Fibroblast of the aortic adventitia (primary cell): Measurements from ENCODE around the gene TMEM143. TPM values are rescaled to one million over a fixed set of nuclear protein-coding genes. Genes with fewer than 3 reads are reported as not detected.

Experiments
- DNase-seq: peaks from one replicate; pipeline ENCODE4 v3.0.0-alpha.2; 2010; ENCODE audit warnings: low read depth
- H3K4me3 ChIP-seq: 2 replicates; pipeline ENCODE4 v1.5.1; 2011; ENCODE audit warnings: low read depth, mild to moderate bottlenecking, control low read depth, low read length, moderate library complexity
- CTCF ChIP-seq: IDR thresholded peaks from 2 replicates; pipeline ENCODE4 v1.5.1; 2011; ENCODE audit warnings: mild to moderate bottlenecking, low read length, control low read depth, inconsistent platforms; ENCODE audit not compliant: insufficient read depth
- total RNA-seq: library from RNA; depleted of rRNA; stranded (reverse); fragments of >200 nt; gene quantifications from 2 replicates; pipeline ENCODE4 v1.2.3, GENCODE V29; 2012; ENCODE audit warnings: low replicate concordance

TMEM143 gene
- total RNA-seq, 1 donor, result 5.0 TPM

DNA sequence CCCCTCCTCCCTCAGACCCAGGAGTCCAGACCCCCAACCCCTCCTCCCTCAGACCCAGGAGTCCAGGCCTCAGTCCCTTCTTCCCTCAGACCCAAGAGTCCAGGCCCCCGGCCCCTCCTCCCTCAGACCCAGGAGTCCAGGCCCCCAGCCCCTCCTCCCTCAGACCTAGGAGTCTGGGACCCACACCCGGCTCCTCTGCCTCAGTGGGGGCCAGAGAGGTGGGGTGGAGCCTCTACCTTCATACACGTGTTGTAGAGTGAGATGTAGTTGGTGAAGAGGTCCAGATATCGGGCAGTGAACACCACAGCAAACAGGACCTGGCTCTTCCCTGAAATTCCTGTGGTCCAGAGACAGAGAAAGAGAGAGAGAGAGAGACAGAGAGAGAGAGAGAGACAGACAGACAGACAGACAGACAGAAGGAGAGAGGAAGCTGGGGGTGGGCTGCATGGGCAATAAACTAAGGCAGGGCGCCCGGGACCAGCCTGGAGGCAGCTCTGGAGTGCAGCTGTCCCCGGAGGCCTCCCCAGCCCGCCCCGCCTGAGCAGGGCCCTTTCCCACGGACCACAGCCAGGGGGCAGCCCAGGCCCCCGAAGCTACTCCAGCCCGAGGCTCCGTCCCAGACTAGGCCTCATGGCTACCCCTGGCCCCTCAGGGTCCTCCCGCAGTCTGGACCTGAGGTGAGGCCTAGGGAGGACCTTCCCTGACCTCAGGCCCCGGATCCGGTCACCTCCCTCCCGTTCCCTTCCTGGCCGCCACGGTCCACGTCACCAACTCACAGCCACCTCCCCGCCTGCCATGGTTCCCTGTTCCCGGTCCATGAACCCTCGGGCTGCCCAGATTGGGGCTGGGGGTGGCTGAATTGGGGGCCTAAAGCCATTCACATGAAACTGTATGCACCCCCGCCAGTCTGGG, 26.7 kb upstream of the TMEM143 start:
- DNase-seq, result peak; percentile 51
- TF ChIP-seq CTCF, result peak; percentile 83
- H3K4me3 ChIP-seq, result peak overlapping the region; percentile 94

DNA sequence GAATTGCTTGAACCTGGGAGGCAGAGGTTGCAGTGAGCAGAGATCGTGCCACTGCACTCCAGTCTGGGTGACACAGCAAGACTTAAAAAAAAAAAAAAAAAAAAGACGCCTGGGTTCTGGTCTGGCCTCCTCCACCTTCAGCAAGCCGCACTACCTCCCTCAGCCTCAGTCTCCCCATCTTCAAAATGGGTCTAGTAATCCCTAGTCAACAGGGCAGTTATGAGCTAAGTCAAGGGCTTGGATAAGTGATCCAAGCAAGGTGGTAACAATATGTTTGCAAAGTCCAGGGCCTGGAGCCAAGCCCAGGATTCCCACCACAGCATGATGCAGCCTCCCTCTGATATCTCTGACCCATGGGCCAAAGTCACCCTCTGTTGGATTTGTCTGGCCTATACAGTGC, 23.2 kb upstream of the TMEM143 start:
- H3K4me3 ChIP-seq, result no peak overlapping the region
- DNase-seq, result no peak
- TF ChIP-seq CTCF, result no peak

- TF ChIP-seq CTCF, result no peak
- no peak overlapping the region for H3K4me3 ChIP-seq
- no peak for DNase-seq
Observed at GRCh38 chr19:48385461-48386087, 21.8 kb upstream of the TMEM143 start.

- H3K4me3 ChIP-seq, result no peak overlapping the region
- no peak for DNase-seq
- TF ChIP-seq CTCF, result no peak
Observed at GRCh38 chr19:48382286-48382685, 18.5 kb upstream of the TMEM143 start.

DNA sequence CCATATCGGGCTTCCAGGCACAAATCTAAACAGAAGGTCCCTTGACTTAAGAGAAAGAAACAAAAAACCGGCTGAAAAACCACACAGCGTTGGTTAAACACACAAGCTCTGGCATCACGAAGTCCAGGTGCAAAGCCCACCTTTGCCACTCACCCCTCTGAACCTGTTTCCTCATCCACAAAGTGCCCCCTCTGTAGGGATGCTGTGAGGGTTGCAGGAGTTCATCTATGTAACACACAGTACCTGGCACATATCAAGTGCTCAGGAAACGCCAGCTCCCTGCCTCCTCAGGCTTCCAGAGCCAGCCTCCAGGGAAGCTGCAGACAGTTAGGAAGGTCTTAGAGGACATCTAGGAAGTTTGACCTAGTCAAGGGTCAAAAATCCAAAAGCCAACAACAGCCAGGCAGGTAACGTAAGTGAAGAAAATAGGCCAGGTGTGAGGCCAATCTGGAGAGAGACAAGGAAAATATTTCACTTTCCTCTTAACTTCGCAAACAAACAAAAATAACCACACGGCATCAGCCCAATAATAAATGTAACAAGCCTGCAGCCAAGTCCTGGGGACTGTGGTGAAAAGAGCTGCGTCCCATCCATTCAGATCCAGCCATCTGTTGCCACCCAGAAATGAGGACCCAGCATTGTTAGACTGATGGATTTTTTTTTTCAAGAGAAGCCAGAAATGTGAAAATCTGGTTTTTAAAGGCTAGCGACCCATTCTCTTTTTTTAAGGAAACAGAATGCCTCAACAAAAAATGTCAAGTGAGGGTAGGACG, 17.6 kb upstream of the TMEM143 start:
- H3K4me3 ChIP-seq, result no peak overlapping the region
- TF ChIP-seq CTCF, result no peak
- no peak for DNase-seq

- no peak for DNase-seq
- TF ChIP-seq CTCF, result no peak
- H3K4me3 ChIP-seq, result no peak overlapping the region
Observed at GRCh38 chr19:48379058-48379457, 15.3 kb upstream of the TMEM143 start.
